Measurements from ENCODE around the gene FKBP9.

Gene FKBP9

DNA sequence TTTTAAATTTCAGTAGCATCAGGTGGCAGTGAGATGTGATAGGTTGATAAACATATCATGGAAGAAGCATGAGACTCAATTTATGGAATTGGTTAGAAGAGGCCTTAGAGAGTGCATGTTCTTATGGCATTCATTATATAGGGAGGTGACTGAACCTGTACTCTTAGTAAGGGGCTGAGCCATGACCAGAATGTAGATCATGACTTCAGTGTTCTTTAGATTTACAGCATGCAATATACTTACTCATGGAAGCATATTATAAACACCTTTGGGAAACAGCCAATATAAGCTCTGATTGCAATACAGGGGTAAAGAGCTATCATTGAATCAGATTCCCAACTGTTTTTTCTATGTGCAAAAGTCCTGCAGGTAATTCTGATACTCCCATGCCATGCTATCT is 55.1 kb downstream of the FKBP9 start:
- no peak for DNase-seq

DNA sequence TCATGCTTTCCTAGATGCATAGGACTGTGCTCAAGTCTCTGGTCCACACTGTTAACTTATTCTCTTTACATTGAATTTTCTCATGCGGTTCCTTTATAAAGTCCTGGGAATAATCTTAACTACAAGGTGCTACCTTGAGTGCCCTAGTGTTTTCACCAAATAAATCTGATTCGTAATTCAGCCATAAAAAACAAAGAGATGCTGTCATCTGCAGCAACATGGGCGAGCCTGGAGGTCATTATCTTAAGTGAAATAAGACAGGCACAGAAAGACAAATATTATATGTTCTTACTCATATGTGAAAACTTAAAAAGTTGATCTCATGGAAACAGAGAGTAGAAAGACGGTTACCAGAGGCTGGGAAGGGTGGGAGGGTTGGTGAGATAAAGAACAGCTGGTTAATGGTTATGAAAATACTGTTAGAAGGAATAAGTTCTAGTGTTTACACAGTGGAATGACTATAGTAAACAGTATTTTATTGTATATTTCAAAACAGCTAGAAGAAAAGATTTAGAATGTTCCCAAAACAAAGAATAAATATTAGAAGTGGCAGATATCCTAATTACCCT is 67.0 kb downstream of the FKBP9 start:
- DNase-seq: no peak

DNA sequence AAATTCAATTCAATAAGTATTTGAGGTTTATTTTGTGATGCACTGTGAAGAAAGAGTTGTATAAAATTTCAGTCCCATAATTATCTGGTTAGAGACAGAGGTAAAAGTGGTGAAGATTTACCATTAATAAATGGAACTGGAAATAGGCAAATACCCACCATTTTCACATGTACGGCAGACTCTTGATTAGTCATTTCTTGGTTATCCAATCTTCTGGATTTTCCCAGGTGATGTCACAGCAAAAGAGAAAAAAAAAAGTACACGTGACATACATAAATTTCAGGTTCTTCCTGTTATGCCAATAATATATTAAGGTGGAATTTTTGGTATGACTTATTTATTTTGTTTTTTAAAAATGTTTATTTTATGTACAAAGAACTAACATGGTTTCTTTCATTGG is 78.5 kb downstream of the FKBP9 start:
- no peak for DNase-seq

DNA sequence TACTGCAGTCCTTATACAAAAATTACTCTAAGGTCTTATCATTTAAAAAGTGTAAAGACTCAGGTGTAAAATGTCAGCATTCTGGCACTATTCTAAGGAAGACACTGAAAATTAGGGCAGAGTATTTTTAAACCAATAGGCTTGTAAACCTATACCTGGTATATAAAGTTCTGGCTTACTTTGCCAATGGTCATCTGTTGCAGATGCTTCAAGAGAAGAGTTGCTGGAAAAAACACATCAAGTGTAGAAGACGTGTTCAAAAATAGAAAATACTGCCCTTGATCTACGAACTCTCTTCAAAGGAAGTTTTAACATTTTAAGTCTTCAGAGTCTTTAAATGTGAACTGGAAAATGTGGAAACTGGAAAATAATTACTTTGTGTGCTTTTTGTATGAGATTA is 81.4 kb downstream of the FKBP9 start:
- DNase-seq: no peak

DNA sequence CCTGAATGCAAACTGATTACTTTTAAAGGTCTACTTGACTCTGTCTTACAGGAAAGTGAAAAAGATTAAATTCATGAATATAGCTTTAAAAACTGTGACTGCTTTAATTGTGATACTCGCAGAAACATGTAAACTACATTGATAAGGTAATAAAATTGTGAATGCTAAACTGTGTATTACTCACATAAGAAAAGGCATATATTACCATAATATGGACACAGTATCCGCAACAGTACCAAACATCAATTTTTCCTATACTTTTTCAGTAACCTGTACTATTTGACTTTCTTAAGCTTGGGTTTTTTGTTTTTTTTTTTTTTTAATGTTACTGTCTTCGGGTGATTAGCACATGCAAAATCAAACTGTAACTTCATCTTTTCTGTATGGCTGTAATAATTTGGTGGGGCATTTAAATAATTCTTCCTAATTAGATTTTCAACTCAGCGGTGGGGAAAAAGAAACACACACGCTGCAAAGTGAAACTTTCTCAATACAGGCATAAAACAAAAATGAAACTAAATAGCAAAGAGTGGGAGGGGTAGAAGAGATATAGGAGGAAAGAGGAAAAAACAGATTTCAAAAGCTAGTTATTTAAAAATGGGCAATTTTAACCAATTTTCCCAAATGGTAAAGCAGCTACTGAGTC is 82.1 kb downstream of the FKBP9 start:
- peak in 1 of 2 donors; percentile 55 for DNase-seq

DNA sequence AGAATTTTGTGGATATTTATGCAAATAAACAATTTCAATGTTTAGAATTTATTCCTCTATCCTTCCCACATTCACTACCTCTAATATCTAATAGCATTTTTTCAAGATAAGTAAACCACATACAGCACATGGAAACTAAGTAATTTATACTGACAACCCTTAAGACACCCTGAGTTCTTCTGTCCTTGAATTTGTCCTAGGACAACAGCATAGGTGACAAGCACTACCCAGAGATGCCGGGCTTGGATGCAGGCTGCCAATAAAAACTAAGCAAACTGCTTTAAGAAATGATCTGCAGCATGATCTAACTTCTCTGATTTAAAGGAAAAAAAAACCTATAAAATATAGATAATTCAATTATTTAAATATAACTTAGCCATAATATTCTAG is 82.7 kb downstream of the FKBP9 start:
- DNase-seq: no peak

DNA sequence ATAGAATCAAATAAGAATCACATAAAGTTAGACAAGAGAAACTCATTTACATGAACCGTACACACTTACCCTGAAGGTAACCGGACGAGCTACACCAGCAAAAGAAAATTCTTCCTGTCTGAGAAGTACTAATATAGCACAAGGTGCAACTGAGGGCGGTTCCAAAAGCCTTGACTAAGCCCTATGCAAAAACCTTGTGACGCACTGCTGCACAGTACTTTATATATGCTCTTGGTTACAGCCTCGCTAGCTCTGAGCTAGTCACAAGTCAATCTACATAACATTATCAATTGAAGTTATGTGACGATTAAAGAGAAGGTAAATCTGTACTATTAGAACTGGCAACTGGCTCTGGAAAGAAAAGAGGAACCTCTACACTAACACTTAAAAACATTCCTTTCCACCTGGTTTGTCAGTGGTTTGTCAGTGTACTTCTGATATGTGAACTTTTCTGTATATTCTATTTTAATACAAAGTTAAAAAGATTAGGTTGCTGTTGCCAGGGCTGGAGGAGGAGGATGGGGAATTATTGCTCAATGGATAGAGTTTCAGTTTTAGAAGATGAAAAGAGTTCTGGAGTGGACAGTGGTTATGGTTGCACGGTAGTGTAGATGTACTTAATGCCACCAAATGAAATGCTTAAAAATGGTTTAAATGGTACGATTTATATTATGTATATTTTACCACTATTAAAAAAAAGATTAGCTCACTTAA is 83.7 kb downstream of the FKBP9 start:
- peak in 1 of 2 donors; percentile 45 for DNase-seq

DNA sequence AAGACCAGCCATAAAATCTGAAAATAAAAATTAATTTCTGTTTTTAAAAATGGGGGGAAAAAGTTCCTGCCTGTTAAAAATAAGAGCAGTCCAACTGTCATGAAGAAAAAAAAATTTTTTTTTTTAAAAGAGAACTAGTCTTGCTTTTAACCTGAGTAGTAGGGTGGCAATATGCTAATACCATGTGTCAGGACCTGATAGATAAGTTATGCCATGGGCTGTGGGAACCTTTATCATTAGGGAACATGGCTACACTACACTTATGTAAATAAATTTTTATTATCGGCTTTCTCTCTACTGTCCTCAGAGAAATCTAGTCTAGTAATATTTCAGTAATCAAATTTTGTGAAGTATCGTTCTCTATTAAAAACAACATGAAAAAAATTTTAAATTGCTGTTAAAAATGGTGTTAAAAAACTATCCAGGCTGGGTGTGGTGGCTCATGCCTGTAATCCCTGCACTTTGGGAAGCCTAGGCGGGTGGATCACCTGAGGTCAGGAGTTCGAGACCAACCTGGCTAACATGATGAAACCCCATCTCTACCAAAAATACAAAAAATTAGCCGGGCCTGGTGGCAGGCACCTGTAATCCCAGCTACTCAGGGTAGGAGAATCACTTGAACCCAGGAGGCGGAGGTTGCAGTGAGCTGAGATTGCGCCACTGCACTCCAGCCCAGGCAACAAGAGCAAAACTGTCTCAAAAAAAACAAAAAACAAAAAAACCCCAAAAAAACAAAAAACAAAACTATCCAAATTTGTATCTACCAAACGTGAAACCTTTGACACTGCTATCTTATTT is 84.6 kb downstream of the FKBP9 start:
- DNase-seq: no peak

DNA sequence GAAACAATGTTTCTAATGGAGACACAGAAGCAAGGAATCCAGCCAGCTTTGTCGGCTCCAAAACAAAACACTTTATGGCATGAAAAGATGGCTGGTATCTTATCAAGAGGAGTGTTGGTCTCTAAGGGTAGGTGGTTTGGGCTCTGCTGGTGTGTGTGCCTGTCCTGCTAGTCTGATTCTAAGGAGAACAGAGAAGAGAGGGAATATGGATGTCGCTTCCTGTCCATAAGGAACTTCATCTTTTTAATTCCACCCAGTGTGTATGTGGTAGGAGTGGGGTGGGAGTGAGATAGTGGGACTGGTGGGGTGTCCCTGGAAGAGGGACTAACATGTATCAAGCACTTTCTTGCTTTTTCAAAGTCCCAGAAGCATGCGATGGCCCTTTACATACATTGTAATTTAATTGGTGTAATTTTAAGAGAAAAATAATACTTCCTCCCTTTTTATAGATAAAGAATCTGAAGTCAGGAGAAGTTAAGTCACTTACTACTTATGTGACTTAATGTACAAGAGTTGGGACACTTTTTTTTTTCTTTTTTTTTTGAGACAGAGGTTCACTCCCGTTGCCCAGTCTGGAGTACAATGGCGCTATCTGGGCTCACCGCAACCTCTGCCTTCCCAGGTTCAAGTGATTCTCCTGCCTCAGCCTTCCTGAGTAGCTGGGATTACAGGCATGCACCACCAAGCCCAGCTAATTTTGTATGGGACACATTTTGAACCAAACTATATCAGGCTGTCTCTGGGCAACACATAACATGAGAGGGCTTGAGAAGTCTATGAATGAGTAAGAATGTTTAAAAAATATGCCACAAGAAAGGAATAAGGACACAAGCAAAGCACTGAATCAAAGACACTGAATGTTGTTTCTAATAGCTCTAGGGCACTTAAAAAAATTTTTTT is 86.5 kb downstream of the FKBP9 start:
- DNase-seq: no peak

DNA sequence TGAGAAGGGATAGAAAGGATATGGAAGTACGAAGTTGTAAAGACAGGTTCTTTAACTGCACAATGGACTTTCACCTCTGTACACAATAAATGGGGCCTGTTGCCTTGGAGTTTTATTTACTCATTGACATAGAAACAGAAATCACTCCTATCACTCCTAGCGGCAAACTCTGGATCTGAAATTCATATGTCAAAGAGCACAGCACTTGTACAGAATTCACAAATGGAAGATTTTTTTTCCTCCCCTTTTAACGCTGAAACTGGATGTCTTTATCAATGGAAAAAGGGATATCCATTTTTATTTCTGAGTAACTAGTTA is 87.1 kb downstream of the FKBP9 start:
- DNase-seq: no peak

DNA sequence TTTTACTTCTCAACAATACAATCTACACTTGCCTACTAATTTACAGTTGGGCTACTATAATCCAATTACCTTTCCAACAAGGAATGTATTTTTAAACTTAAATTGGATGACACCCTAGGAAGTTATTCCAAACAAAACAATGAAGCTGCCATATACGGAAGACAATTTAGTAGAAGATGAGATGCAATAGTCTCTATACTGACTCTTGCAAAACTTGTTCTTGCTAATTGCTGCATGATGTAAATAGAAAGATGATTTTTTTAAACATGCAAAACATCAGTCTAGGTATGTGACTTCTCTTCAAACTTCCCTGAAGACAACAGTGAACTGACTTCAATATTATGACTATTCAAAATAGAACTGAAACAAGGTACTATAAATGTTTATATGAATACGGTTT is 87.7 kb downstream of the FKBP9 start:
- no peak for DNase-seq

DNA sequence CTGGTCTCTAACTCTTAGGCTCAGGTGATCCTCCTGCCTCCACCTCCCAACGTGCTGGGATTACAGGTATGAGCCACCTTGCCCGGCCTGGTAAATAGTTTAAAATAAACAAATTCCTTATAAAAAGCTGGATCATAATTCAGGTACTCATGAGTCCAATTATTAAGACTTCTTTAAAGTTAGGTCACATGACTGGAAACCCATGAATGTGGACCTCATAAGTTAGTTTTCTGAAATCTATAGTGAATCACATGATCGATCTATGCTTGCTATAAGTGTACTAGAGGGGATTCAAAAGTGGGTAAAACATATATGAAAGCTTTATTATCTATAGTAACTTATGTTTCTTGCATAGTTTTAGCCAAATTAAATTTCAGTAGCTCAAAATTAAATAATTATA is 91.0 kb downstream of the FKBP9 start:
- DNase-seq: no peak

DNA sequence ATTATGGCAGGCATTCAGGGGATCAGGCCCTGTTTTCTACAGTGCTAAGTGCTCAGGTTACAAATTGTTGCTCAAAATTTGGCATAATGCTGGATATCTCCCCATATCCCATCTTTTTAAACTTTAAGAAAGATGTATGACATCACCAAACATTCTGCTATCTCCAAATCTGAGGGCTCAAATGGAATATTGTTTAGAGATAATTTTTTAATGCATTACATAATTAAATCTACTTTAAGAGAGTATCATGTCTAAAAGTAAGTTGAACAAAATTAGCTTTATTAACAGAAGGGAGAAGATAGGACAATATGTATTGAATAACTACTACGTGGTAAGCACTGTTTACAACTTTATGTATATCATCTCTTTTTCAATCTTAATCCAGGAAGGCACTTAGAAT is 91.5 kb downstream of the FKBP9 start:
- DNase-seq: no peak

DNA sequence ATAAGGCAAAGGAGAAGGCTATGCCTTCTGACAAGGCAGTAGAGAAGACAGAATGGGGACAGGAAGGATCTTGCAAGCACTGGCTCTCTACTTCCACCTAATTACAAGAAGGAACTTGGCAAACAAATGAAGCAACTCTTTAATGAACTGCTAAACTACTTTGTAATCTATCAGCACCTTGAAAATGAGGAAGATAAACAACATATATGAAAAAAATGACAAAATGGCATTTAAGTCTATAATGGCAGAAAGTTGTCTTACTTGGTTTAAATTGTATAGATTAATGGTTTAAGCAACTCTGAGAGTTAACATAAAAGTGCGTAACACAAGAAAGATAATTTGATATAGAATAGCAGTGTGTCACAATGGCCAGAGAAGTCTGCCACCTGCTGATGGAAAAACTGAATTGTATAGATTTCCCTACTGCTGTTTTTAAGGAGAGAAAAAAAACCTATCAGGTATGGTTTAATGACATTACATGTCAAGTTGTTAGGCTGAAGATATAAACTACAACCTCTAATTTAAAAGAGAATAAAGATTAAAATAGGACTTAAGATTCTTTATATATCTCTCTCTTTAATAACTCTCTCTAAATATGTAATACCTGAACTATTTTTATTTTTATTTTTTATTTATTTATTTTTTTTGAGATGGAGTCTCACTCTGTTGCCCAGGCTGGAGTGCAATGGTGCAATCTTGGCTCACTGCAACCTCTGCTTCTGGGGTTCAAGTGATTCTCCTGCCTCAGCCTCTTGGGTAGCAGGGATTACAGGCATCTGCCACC is 93.5 kb downstream of the FKBP9 start:
- peak in 1 of 2 donors; percentile 32 for DNase-seq

DNA sequence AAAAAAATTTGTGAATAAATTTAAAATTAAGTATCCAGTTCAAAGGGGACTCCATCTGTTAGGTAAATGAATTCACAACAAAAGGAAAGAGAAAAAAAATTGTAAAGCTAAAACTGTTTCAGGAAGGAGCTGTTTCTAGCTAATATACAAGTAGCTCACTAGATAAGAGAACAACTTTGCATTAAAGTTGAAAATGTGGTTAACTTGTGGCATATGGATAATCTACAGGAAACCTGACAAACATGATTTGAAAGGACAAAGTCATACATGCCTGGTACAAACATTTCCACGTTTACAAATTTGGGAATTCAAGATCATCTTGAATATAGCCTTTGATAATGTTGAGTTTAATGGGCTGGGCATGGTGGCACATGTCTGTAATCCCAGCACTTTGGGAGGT is 96.5 kb downstream of the FKBP9 start:
- DNase-seq: no peak

DNA sequence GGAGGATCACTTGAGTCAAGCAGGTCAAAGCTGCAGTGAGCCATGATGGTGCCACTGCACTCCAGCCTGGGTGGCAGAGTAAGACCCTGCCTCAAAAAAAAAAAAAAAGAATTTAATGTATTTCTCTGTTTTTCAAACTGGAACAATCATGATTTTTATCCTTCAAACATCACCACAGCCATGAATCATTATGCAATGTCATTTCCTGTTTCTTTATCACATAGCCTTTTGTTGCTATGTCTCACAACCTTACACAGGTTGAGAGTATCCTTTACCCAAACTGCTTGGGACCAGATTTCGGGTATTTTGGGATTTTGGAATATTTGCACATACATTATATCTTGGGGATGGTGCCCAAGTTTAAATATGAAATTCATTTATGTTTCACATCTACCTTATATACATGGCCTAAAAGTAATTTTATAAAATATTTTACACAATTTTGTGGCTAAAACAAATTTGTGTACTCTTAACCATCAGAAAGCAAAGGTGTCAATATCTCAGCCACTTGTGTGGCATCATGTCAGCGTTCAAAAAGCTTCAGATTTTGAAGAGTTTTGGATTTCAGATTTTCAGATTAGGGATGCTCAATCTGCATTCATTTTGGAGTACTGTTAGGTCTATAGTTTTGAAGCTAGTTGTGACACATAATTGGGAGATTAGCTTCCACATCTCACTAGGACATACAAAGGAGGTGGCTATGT is 97.2 kb downstream of the FKBP9 start:
- peak in 1 of 2 donors; percentile 74 for DNase-seq

DNA sequence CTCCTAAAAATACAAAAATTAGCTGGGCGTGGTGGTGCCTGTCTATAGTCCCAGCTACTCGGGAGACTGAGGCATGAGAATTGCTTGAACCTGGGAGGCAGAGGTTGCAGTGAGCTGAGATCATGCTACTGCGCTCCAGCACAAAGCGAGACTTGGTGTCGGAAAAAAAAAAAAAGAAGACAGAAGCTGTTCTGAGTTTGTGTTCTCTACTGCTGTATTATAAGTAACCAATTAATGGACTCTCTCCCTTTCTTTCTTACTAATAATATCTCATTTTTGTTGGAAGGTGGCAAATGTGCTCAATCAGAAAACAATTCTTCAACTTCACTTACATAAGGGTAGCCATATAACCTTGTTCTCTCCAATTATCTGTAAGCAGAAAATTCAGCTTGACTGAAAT is 97.9 kb downstream of the FKBP9 start:
- no peak for DNase-seq

Data from bone marrow (tissue), 2 donors.